CD4-positive, alpha-beta T cell (primary cell): Measurements from ENCODE around the gene OSBPL1A. TPM values are rescaled to one million over a fixed set of nuclear protein-coding genes. Genes with fewer than 3 reads are reported as not detected.
"Not testable (repeated sequence)": the region's sequence is repeated elsewhere in the genome, so short reads cannot be mapped to it uniquely, and the experiment has no call there.

Experiments
- ATAC-seq: fragments of 200-7000 bp; cut with Tn5 transposase; one replicate; pipeline ENCODE4 v1.10.0; 2022; ENCODE audit warnings: mild to moderate bottlenecking; ENCODE audit not compliant: poor library complexity
- CTCF ChIA-PET: fragments of 350-600 bp; sonication (Branson Sonifier 250); formaldehyde crosslinking; loops from one replicate; lab custom pipeline; 2021; ENCODE audit warnings: antibody characterized with exemption, inconsistent platforms; lab: Charles Lee
- POLR2A ChIA-PET: fragments of 350-600 bp; sonication (Branson Sonifier 250); formaldehyde crosslinking; loops from one replicate; lab custom pipeline; 2021; ENCODE audit warnings: antibody characterized with exemption, inconsistent platforms; lab: Charles Lee
- DNase-seq, 14 experiments: peaks; one replicate each; pipeline ENCODE4 v3.0.0-alpha.2; 2013 to 2020; ENCODE audit warnings: mixed read lengths in 2 of 14
- H3K27ac ChIP-seq, 2 donors: one replicate each; pipeline versions ENCODE4 v1.5.1 to v1.7.0; 2013; ENCODE audit warnings: low read length in 2 of 2, low read depth in 1 of 2, mild to moderate bottlenecking in 1 of 2
- H3K27me3 ChIP-seq, 2 experiments: 1 replicate in 1 of 2; 2 replicates in 1 of 2; pipeline versions ENCODE4 v1.6.1 to v1.7.0; 2013; ENCODE audit warnings: low read length in 2 of 2, control low read depth in 1 of 2, mild to moderate bottlenecking in 1 of 2, moderate library complexity in 1 of 2; ENCODE audit not compliant: insufficient read depth in 2 of 2, control insufficient read depth in 1 of 2
- H3K36me3 ChIP-seq: one replicate; pipeline ENCODE4 v1.6.1; 2013; ENCODE audit warnings: low read length, control low read depth; ENCODE audit not compliant: insufficient read depth
- H3K4me1 ChIP-seq: one replicate; pipeline ENCODE4 v1.6.1; 2013; ENCODE audit warnings: low read length, control low read depth; ENCODE audit not compliant: insufficient read depth
- H3K4me3 ChIP-seq: one replicate; pipeline ENCODE4 v1.5.1; 2013; ENCODE audit warnings: mild to moderate bottlenecking, low read length, moderate library complexity
- H3K9me3 ChIP-seq, 2 experiments: 1 replicate in 1 of 2; 2 replicates in 1 of 2; pipeline versions ENCODE4 v1.6.1 to v1.7.0; 2013; ENCODE audit warnings: low read length in 2 of 2, mild to moderate bottlenecking in 2 of 2, control low read depth in 1 of 2, moderate library complexity in 1 of 2; ENCODE audit not compliant: control insufficient read depth in 1 of 2, insufficient read depth in 1 of 2
- H3K27ac Mint-ChIP-seq: one replicate; pipeline ENCODE4 v1.8.0; 2020; ENCODE audit warnings: mixed read lengths
- H3K27me3 Mint-ChIP-seq: one replicate; pipeline ENCODE4 v1.8.0; 2021; ENCODE audit warnings: mixed read lengths
- H3K36me3 Mint-ChIP-seq: one replicate; pipeline ENCODE4 v1.8.0; 2021; ENCODE audit warnings: low read depth, mixed read lengths
- H3K4me1 Mint-ChIP-seq: one replicate; pipeline ENCODE4 v1.8.0; 2021; ENCODE audit warnings: low read depth, mixed read lengths
- H3K4me3 Mint-ChIP-seq: one replicate; pipeline ENCODE4 v1.8.0; 2020; ENCODE audit warnings: mild to moderate bottlenecking, mixed read lengths
- H3K9me3 Mint-ChIP-seq: one replicate; pipeline ENCODE4 v1.8.0; 2020; ENCODE audit warnings: mixed read lengths
- CTCF ChIP-seq: fragments of 200-600 bp; IDR thresholded peaks from one replicate; pipeline ENCODE4 v1.8.0; 2022; ENCODE audit warnings: antibody characterized with exemption, mild to moderate bottlenecking
- intact Hi-C, 2 experiments: fragments of 100-400 bp; cut with DNase I in 1 of 2; cut with micrococcal nuclease in 1 of 2; formaldehyde crosslinking; loops; one replicate each; pipeline versions ENCODE4 v1.15.1 to v1.9.0; 2023 to 2025; cut with DNase I, micrococcal nuclease
- total RNA-seq, 174 experiments: library from RNA in 2 of 174; stranded (reverse) in 2 of 174; gene quantifications; one replicate each; pipeline ENCODE4 v1.2.3 and lab custom pipeline; 2021 to 2026

The OSBPL1A gene
- total RNA-seq, 2 experiments from 2014 or later, result 2.7 TPM

- peaks cover 10% of the 10 kb centered on the region for H3K4me1 Mint-ChIP-seq
- CTCF ChIA-PET, result no interaction called here
- H3K9me3 ChIP-seq, result no peaks in the 10 kb centered on the region
- no peaks in the 10 kb centered on the region for H3K27me3 ChIP-seq
- H3K36me3 ChIP-seq, result no peaks in the 10 kb centered on the region
- H3K4me1 ChIP-seq, result peaks cover 7% of the 10 kb centered on the region
- no peak for ATAC-seq
- no peak for TF ChIP-seq CTCF
- POLR2A ChIA-PET, result no interaction called here
- no peak overlapping the region for H3K27ac Mint-ChIP-seq
- intact Hi-C loops, result no loop called here
- DNase-seq, result no peak
- no peak overlapping the region for H3K4me3 ChIP-seq
- H3K36me3 Mint-ChIP-seq, result no peaks in the 10 kb centered on the region
- H3K9me3 Mint-ChIP-seq, result no peaks in the 10 kb centered on the region
- no peaks in the 10 kb centered on the region for H3K27me3 Mint-ChIP-seq
- H3K4me3 Mint-ChIP-seq, result no peak overlapping the region
- no peak overlapping the region for H3K27ac ChIP-seq
These were observed 33.4 kb downstream of the OSBPL1A start for GRCh38 chr18:24364177-24364576.

DNA sequence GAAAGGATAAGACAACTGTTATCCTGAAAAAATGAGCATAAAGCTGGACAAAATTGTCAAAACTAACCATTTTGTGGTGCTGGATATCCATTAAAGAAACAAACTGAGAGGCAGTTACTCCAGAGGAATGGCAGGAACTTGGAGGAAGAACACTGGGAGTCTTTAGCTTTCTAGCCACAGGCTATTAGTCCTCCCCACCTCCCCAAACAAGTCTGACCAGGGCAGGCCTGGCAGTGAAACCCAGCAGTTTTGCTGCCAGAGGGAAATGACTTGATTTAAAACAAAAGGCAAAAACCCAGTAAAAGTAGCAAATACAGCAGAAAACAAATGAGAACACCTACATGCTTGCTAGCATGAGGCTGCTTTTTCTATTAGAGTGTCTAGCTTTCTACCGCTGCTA is 34.9 kb downstream of the OSBPL1A start:
- POLR2A ChIA-PET, result no interaction called here
- Histone ChIP-seq H3K36me3 (no peaks in the 10 kb centered on the region), H3K4me1 (no peaks in the 10 kb centered on the region), H3K9me3 (no peaks in the 10 kb centered on the region), H3K27me3 (no peaks in the 10 kb centered on the region), H3K4me3 (no peak overlapping the region), H3K27ac (no peak overlapping the region)
- Mint-ChIP-seq H3K27ac (no peak overlapping the region), H3K9me3 (no peaks in the 10 kb centered on the region), H3K36me3 (no peaks in the 10 kb centered on the region), H3K4me1 (no peaks in the 10 kb centered on the region), H3K27me3 (no peaks in the 10 kb centered on the region), H3K4me3 (no peak overlapping the region)
- intact Hi-C loops, result no loop called here
- no peak for TF ChIP-seq CTCF
- CTCF ChIA-PET, result interaction anchor here (0.8 kb wide), 1 partner anchor 963 kb away, joined by 3 read pairs; no protein-coding TSS in a partner anchor
- DNase-seq (no peak), ATAC-seq (no peak)

DNA sequence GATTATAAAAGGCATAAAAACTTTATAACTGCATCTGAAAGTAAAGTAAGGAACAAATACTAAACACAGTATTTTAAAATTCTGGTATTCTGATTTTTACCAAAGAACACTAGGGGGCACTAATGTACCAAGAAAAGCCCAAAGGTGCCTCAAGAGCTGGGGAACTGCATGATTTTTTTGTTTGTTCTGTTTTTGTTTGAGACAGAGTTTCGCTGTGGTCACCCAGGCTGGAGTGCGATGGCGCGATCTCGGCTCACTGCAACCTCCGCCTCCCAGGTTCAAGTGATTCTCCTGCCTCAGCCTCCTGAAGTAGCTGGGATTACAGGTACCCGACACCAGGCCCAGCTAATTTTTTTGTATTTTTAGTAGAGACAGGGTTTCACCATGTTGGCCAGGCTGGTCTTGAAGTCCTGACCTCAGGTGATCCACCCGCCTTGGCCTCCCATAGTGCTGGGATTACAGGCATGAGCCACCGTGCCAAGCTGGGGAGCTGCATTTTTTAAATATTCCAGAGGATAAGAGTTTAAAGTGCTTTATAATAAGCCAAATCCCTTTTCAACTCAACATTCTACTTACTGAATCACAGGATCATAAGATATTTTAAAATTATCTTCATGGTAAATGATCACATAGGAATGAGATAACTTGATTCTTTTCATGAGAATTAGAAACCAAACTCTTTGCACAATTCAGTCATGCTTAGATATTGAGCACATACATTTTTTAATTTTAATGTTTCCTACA is 37.7 kb downstream of the OSBPL1A start:
- not testable (repeated sequence) for H3K9me3 ChIP-seq, H3K36me3 Mint-ChIP-seq, H3K4me1 Mint-ChIP-seq, H3K27me3 ChIP-seq, H3K27me3 Mint-ChIP-seq, H3K27ac ChIP-seq, H3K4me3 ChIP-seq, H3K36me3 ChIP-seq, H3K9me3 Mint-ChIP-seq, ATAC-seq, H3K4me3 Mint-ChIP-seq, H3K27ac Mint-ChIP-seq, H3K4me1 ChIP-seq
- TF ChIP-seq CTCF, result peak; percentile 72
- POLR2A ChIA-PET, result interaction anchor here (0.6 to 1.1 kb wide), 2 partner anchors 129 to 145 kb away, joined by 3 to 5 read pairs; no protein-coding TSS in a partner anchor
- CTCF ChIA-PET, result interaction anchor here (0.8 to 1.8 kb wide), 3 partner anchors 9 to 367 kb away, joined by 4 to 12 read pairs (median 5); no protein-coding TSS in a partner anchor
- DNase-seq, result peak in 3 of 14 experiments; percentile 55 to 65 (median 64)
- intact Hi-C loops, result loop anchor here (1.0 to 2.0 kb wide), 3 partner anchors 128 to 367 kb away; no protein-coding TSS in a partner anchor
